Vagina (tissue), 2 donors: ENCODE data around the gene ANKS6. TPM values are rescaled to one million over a fixed set of nuclear protein-coding genes. Genes with fewer than 3 reads are reported as not detected.

Experiments
- DNase-seq, 2 donors: peaks; one replicate each; pipeline ENCODE4 v3.0.0-alpha.2; 2017; ENCODE audit errors: extremely low spot score in 2 of 2
- H3K27ac ChIP-seq: fragments of 200-600 bp; sonication (generic); one replicate; pipeline ENCODE4 v1.5.1; 2019
- H3K27me3 ChIP-seq: fragments of 200-600 bp; sonication (generic); one replicate; pipeline ENCODE4 v1.5.1; 2019
- H3K36me3 ChIP-seq, 2 donors: fragments of 200-600 bp; sonication (generic); one replicate each; pipeline ENCODE4 v1.5.1; 2017 to 2019
- H3K4me1 ChIP-seq: fragments of 200-600 bp; sonication (generic); one replicate; pipeline ENCODE4 v1.5.1; 2019
- H3K4me3 ChIP-seq, 2 donors: fragments of 200-600 bp; sonication (generic); 1 replicate in 1 of 2; 2 replicates in 1 of 2; pipeline ENCODE4 v1.5.1; 2016 to 2019
- H3K9me3 ChIP-seq: fragments of 200-600 bp; sonication (generic); one replicate; pipeline ENCODE4 v1.5.1; 2019
- CTCF ChIP-seq, 3 experiments: fragments of 450-650 bp in 2 of 3; fragments of 200-600 bp in 1 of 3; sonication (generic) in 1 of 3; IDR thresholded peaks; one replicate each; pipeline ENCODE4 v1.5.1; 2017 to 2019; ENCODE audit warnings: antibody characterized with exemption in 3 of 3, mild to moderate bottlenecking in 2 of 3, moderate library complexity in 2 of 3
- POLR2A ChIP-seq, 2 donors: fragments of 450-650 bp; IDR thresholded peaks; one replicate each; pipeline ENCODE4 v1.6.1; 2017; ENCODE audit warnings: antibody characterized with exemption in 2 of 2, mild to moderate bottlenecking in 2 of 2, moderate library complexity in 2 of 2
- POLR2AphosphoS5 ChIP-seq, 2 donors: sonication (generic); formaldehyde crosslinking; IDR thresholded peaks; one replicate each; pipeline ENCODE4 v1.9.0; 2017; ENCODE audit warnings: antibody characterized with exemption in 2 of 2, mild to moderate bottlenecking in 2 of 2, low read depth in 1 of 2; ENCODE audit not compliant: insufficient read depth in 1 of 2
- intact Hi-C: fragments of 100-400 bp; cut with DNase I; formaldehyde crosslinking; loops from one replicate; pipeline ENCODE4 v1.15.1; 2023
- total RNA-seq: library from RNA; depleted of rRNA; stranded (reverse); fragments of >200 nt; gene quantifications from one replicate; pipeline ENCODE4 v1.2.3, GENCODE V29; 2016

ANKS6 gene
- total RNA-seq, 1 donor from 2014 or later, result 10.8 TPM

- intact Hi-C loops, result no loop called here
- no peak for TF ChIP-seq POLR2A (IDR thresholded peaks at IDR 0.05)
- no peak for TF ChIP-seq CTCF (IDR thresholded peaks at IDR 0.05)
- no peak for TF ChIP-seq POLR2AphosphoS5 (IDR thresholded peaks at IDR 0.05; ENCODE audit: insufficient read depth in 1 of 2, low read depth in 1 of 2)
- Histone ChIP-seq H3K27me3 (no peaks in the 10 kb centered on the region), H3K27ac (no peak overlapping the region), H3K4me1 (no peaks in the 10 kb centered on the region), H3K4me3 (no peak overlapping the region), H3K36me3 (peaks cover 0 to 21% of the 10 kb centered on the region in 2 donors), H3K9me3 (no peaks in the 10 kb centered on the region)
- peak; percentile 56 to 58 for DNase-seq
Measured at GRCh38 chr9:98767196-98767595, 29.2 kb downstream of the ANKS6 start.

GRCh38 chr9:98766586-98766985 lies 29.8 kb downstream of the ANKS6 start:
- no peak for TF ChIP-seq POLR2A (IDR thresholded peaks at IDR 0.05)
- no peak for TF ChIP-seq POLR2AphosphoS5 (IDR thresholded peaks at IDR 0.05; ENCODE audit: insufficient read depth in 1 of 2, low read depth in 1 of 2)
- TF ChIP-seq CTCF (IDR thresholded peaks at IDR 0.05), result no peak
- DNase-seq, result no peak
- no peaks in the 10 kb centered on the region for H3K27me3 ChIP-seq
- H3K4me3 ChIP-seq, result no peak overlapping the region
- H3K4me1 ChIP-seq, result no peaks in the 10 kb centered on the region
- H3K36me3 ChIP-seq, result peaks cover 0 to 18% of the 10 kb centered on the region in 2 donors
- intact Hi-C loops, result no loop called here
- H3K27ac ChIP-seq, result no peak overlapping the region
- H3K9me3 ChIP-seq, result no peaks in the 10 kb centered on the region

GRCh38 chr9:98765256-98765655 lies 31.1 kb downstream of the ANKS6 start:
- H3K4me3 ChIP-seq, result no peak overlapping the region
- no peaks in the 10 kb centered on the region for H3K27me3 ChIP-seq
- peaks cover 0 to 18% of the 10 kb centered on the region in 2 donors for H3K36me3 ChIP-seq
- no peak for TF ChIP-seq POLR2AphosphoS5 (IDR thresholded peaks at IDR 0.05; ENCODE audit: insufficient read depth in 1 of 2, low read depth in 1 of 2)
- TF ChIP-seq POLR2A (IDR thresholded peaks at IDR 0.05), result no peak
- intact Hi-C loops, result no loop called here
- no peak overlapping the region for H3K27ac ChIP-seq
- H3K4me1 ChIP-seq, result no peaks in the 10 kb centered on the region
- H3K9me3 ChIP-seq, result no peaks in the 10 kb centered on the region
- no peak for DNase-seq

- no peak for DNase-seq
- H3K36me3 ChIP-seq, result peaks cover 0 to 23% of the 10 kb centered on the region in 2 donors
- H3K4me3 ChIP-seq, result no peak overlapping the region
- intact Hi-C loops, result no loop called here
- H3K27me3 ChIP-seq, result no peaks in the 10 kb centered on the region
- H3K4me1 ChIP-seq, result no peaks in the 10 kb centered on the region
- H3K9me3 ChIP-seq, result no peaks in the 10 kb centered on the region
- H3K27ac ChIP-seq, result no peak overlapping the region
- TF ChIP-seq POLR2A (IDR thresholded peaks at IDR 0.05) (no peak), CTCF (IDR thresholded peaks at IDR 0.05) (no peak), POLR2AphosphoS5 (IDR thresholded peaks at IDR 0.05; ENCODE audit: insufficient read depth in 1 of 2, low read depth in 1 of 2) (no peak)
Measured at GRCh38 chr9:98763986-98764745, 32.2 kb downstream of the ANKS6 start.

- H3K4me3 ChIP-seq, result no peak overlapping the region
- H3K27ac ChIP-seq, result no peak overlapping the region
- intact Hi-C loops, result no loop called here
- DNase-seq, result peak in 1 of 2 donors; percentile 7
- peaks cover 0 to 23% of the 10 kb centered on the region in 2 donors for H3K36me3 ChIP-seq
- peaks cover 4% of the 10 kb centered on the region for H3K9me3 ChIP-seq
- no peaks in the 10 kb centered on the region for H3K4me1 ChIP-seq
- TF ChIP-seq POLR2A (IDR thresholded peaks at IDR 0.05) (no peak), CTCF (IDR thresholded peaks at IDR 0.05) (no peak), POLR2AphosphoS5 (IDR thresholded peaks at IDR 0.05; ENCODE audit: insufficient read depth in 1 of 2, low read depth in 1 of 2) (no peak)
- H3K27me3 ChIP-seq, result no peaks in the 10 kb centered on the region
Measured at GRCh38 chr9:98760231-98760630, 36.1 kb downstream of the ANKS6 start.
